ENCODE data around the gene MRGPRX3. TPM values are rescaled to one million over a fixed set of nuclear protein-coding genes. Genes with fewer than 3 reads are reported as not detected.
A peak's percentile ranks its signal among the peaks of the same experiment; 100 is the strongest.

The MRGPRX3 gene
- total and polyA plus RNA-seq, 4 donors: not detected

GRCh38 chr11:18144243-18144642 is 11.9 kb downstream of the MRGPRX3 start:
- Histone ChIP-seq H3K9ac (ENCODE audit: low read depth in 1 of 2, low read length in 2 of 2) (no peak overlapping the region), H3K4me1 (ENCODE audit: control insufficient read depth in 4 of 4, insufficient read depth in 4 of 4, low read length in 3 of 4) (no peaks in the 10 kb centered on the region), H3K9me3 (ENCODE audit: control insufficient read depth in 4 of 4, low read length in 3 of 4) (no peaks in the 10 kb centered on the region), H3K27me3 (ENCODE audit: control insufficient read depth in 4 of 4, insufficient read depth in 4 of 4, low read length in 3 of 4) (peaks cover 0 to 2% (median 0%) of the 10 kb centered on the region in 4 donors), H3K27ac (ENCODE audit: low read depth in 1 of 2, low read length in 2 of 2) (no peak overlapping the region), H3K4me3 (ENCODE audit: low read depth in 1 of 3, low read length in 3 of 3) (no peak overlapping the region), H3K36me3 (ENCODE audit: control insufficient read depth in 4 of 4, insufficient read depth in 3 of 4, low read depth in 1 of 4, low read length in 3 of 4) (no peaks in the 10 kb centered on the region)
- 74% methylated on average over 5 of the region's 5 CpGs for WGBS
- no peak for DNase-seq (ENCODE audit: low spot score)
- no peak for TF ChIP-seq CTCF (IDR thresholded peaks at IDR 0.05; ENCODE audit: low read depth, low read length, missing input control)
- TF ChIP-seq EGR1 (IDR thresholded peaks at IDR 0.05; ENCODE audit: low read depth in 2 of 2): no peak
- TF ChIP-seq ZBTB33 (IDR thresholded peaks at IDR 0.05): no peak
- no peak for TF ChIP-seq RAD21 (IDR thresholded peaks at IDR 0.05)
- no peak for TF ChIP-seq RXRA (IDR thresholded peaks at IDR 0.05)
- no peak for TF ChIP-seq FOXA1 (IDR thresholded peaks at IDR 0.05)
- no peak for TF ChIP-seq NR2F2 (IDR thresholded peaks at IDR 0.05)
- TF ChIP-seq ATF3 (IDR thresholded peaks at IDR 0.05): no peak
- no peak for TF ChIP-seq JUND (IDR thresholded peaks at IDR 0.05)
- TF ChIP-seq FOXA2 (IDR thresholded peaks at IDR 0.05): no peak
- TF ChIP-seq HNF4G (IDR thresholded peaks at IDR 0.05): no peak

- WGBS: 61% methylated on average over 2 of the region's 2 CpGs
- Histone ChIP-seq H3K4me1 (ENCODE audit: control insufficient read depth in 4 of 4, insufficient read depth in 4 of 4, low read length in 3 of 4) (no peaks in the 10 kb centered on the region), H3K9ac (ENCODE audit: low read depth in 1 of 2, low read length in 2 of 2) (no peak overlapping the region), H3K9me3 (ENCODE audit: control insufficient read depth in 4 of 4, low read length in 3 of 4) (no peaks in the 10 kb centered on the region), H3K27me3 (ENCODE audit: control insufficient read depth in 4 of 4, insufficient read depth in 4 of 4, low read length in 3 of 4) (peaks cover 0 to 2% (median 0%) of the 10 kb centered on the region in 4 donors), H3K36me3 (ENCODE audit: control insufficient read depth in 4 of 4, insufficient read depth in 3 of 4, low read depth in 1 of 4, low read length in 3 of 4) (no peaks in the 10 kb centered on the region), H3K27ac (ENCODE audit: low read depth in 1 of 2, low read length in 2 of 2) (no peak overlapping the region), H3K4me3 (ENCODE audit: low read depth in 1 of 3, low read length in 3 of 3) (no peak overlapping the region)
- no peak for DNase-seq (ENCODE audit: low spot score)
- TF ChIP-seq ATF3 (IDR thresholded peaks at IDR 0.05) (no peak), CTCF (IDR thresholded peaks at IDR 0.05; ENCODE audit: low read depth, low read length, missing input control) (peak; percentile 18), JUND (IDR thresholded peaks at IDR 0.05) (no peak), RAD21 (IDR thresholded peaks at IDR 0.05) (peak; percentile 42 to 46), NR2F2 (IDR thresholded peaks at IDR 0.05) (no peak), YY1 (IDR thresholded peaks at IDR 0.05) (no peak)
Measured at GRCh38 chr11:18145025-18145424, 12.7 kb downstream of the MRGPRX3 start.

Measured in liver (tissue), 9 donors.